HFF-Myc (cell line): Measurements from ENCODE around the gene FKBP14.

ENCODE experiments used
- DNase-seq: peaks from one replicate; pipeline ENCODE4 v3.0.0-alpha.2; 2011; ENCODE audit warnings: low read depth; ENCODE audit errors: extremely low read depth
- H3K4me3 ChIP-seq: replicated peaks from 2 replicates; pipeline ENCODE4 v1.5.1; 2011; ENCODE audit warnings: low read depth, mild to moderate bottlenecking, control low read depth, low read length
- TF ChIP-seq, protein P1 (sequence below): IDR thresholded peaks from 2 replicates; pipeline ENCODE4 v1.5.1; 2012; ENCODE audit warnings: mild to moderate bottlenecking, low read depth, low read length, control low read depth; ENCODE audit errors: missing control alignments

The FKBP14 gene

DNA sequence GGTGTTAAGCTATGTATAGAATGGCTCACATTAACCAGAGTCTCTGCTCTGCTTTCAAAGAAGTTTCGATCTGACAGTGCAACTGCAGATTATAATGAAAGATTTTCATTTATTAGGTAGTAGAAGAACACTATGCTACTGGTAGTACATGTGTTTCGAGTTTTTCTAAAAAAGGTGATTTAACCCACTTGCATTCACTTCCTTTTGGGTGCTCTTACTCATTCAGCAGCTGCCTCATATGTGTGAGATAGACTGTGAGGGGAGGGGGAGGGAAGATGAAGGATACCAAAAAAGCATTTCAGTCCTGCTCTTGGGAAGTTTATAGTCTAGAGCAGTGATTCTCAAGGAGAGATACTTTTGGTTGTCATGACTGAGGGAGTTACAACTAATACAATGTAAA lies 22.1 kb upstream of the FKBP14 start:
- TF ChIP-seq, protein P1, sequence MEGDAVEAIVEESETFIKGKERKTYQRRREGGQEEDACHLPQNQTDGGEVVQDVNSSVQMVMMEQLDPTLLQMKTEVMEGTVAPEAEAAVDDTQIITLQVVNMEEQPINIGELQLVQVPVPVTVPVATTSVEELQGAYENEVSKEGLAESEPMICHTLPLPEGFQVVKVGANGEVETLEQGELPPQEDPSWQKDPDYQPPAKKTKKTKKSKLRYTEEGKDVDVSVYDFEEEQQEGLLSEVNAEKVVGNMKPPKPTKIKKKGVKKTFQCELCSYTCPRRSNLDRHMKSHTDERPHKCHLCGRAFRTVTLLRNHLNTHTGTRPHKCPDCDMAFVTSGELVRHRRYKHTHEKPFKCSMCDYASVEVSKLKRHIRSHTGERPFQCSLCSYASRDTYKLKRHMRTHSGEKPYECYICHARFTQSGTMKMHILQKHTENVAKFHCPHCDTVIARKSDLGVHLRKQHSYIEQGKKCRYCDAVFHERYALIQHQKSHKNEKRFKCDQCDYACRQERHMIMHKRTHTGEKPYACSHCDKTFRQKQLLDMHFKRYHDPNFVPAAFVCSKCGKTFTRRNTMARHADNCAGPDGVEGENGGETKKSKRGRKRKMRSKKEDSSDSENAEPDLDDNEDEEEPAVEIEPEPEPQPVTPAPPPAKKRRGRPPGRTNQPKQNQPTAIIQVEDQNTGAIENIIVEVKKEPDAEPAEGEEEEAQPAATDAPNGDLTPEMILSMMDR = no peak
- no peak overlapping the region for H3K4me3 ChIP-seq
- no peak for DNase-seq

DNA sequence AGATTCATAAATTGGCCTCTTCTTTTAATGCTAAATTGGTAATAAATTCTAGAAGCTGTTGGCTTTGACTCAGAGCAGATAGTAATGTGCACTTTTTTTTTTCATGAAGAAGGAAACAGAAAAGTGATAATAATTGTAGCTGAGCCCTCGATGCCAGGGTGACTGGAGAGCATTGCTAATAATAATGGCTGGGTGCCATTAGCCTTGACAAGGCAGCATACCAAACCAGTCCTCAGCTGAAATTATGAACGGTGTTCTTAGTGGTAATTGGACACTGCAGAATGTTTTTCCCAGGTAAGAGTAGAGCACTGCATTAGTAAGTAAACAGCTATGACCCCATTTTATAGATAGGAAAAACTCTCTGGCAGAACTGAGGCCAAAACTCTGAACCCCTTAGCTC lies 20.6 kb upstream of the FKBP14 start:
- no peak overlapping the region for H3K4me3 ChIP-seq
- TF ChIP-seq, protein P1 = no peak
- no peak for DNase-seq

DNA sequence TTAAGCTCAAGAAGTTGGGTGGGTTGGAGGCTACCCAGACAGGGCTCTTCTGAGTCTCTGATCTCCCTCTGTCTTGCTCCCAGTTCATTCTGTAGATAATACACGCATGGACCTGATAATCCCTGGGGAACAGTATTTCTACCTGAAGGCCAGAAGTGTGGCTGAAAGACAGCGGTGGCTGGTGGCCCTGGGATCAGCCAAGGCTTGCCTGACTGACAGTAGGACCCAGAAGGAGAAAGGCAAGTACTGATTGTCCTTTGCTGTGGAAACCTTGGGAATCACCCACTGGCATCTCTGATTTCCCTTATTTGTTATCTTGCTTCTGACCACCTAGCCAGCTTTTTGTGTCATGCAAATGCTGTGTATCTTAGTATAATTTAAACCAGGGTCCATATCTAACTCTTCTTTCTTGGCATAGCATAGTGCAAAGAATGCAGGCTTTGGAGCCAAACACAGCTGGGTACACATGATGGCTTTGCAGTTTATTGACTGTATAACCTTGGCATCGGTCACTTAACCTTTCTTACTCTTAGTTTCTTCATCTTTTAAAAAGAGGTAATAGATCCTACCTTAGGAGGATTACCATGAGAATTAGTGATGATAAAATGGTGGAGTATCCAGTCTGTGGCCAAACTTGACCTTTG lies 19.7 kb upstream of the FKBP14 start:
- DNase-seq = no peak
- TF ChIP-seq, protein P1 = no peak
- no peak overlapping the region for H3K4me3 ChIP-seq

DNA sequence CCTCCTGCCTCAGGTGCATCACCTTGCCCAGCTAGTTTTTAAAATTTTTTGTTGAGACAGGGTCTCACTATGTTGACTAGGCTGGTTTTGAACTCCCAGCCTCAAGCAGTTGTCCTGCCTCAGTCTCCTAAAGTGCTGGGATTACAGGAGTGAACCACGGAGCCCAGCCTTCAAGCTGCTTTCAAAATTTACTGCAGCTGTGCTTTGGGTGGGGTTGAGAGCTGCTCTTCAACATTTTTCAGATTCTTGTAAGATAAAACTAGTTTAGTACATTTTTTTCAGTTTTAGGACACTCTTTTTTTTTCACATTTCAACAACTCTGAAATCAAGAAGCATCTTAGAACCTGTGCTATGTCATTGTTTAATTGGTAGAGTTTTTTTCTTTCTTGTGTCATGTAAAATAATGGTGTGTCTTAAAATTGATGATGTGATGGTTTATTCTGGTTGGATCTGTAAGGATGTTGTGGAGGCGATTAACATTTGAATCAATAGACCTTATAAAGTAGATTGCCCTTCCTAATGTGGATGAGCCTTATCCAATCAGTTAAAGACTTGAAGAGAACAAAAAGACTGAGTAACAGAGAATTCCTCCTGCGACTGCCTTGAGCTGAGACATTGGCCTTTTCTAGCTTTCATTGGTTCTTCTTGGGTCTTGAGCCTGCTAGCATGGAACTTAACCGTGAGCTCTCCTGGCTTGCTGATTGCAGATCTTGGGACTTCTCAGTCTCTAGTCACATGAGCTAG lies 15.2 kb upstream of the FKBP14 start:
- TF ChIP-seq, protein P1 = no peak
- H3K4me3 ChIP-seq = no peak overlapping the region
- no peak for DNase-seq

DNA sequence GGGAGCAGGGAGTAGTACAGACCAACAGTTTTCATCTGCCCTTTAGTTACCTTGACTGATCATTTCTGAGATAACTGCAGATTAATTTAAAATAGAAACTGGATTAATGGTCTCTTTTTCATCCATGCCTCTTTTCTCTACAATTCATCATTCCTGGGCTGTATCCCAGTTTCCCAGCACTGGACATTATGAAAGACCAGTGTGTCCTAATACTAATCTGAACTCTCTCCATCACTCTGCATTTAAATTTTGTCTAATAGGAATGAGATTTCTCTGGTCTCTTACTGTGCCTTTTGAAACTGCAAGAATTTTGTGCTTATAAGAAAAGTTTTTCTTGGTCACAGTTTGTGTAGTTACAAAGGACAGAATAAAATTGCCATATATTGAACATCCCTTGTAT lies 14.4 kb upstream of the FKBP14 start:
- TF ChIP-seq, protein P1 = no peak
- no peak overlapping the region for H3K4me3 ChIP-seq
- no peak for DNase-seq

DNA sequence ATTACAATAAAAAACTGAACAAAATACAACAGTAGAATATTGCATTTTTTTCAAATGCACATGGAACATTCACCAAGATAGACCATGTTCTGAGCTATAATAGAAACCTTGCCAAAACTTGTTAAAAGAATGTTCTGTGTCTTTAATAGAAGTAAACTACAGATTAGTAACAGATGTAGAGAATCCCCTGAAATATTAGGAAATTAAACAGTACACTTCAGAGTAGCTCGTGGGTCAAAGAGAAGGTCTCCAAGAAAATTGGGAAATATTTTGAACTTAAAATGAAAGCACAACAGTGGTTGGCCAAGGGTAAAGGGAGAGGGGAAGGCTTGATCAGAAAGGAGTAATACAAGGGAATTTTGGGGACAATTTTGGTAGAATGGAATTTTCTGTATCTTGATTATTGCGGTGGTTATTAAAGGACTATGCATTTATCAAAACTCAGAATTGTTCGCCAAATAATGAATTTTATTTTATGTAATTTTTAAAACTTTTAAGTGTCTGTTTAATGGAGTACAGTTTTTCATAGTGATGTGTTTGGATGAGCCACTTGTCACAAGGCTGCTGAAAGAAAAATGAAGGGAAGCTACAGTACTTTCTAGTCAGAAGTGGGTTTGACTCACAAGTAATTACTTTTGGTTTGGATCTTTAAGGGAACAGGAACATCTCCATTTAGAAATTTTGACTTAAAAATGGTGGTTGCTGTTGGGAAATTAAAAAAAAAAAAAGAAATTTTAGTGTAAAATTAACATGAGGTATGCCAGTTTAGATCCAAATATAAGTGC lies 11.9 kb upstream of the FKBP14 start:
- no peak for DNase-seq
- H3K4me3 ChIP-seq = no peak overlapping the region
- TF ChIP-seq, protein P1 = no peak
